Measurements from ENCODE around the gene FBXO21. TPM values are rescaled to one million over a fixed set of nuclear protein-coding genes. Genes with fewer than 3 reads are reported as not detected.
"Not testable (repeated sequence)": the region's sequence is repeated elsewhere in the genome, so short reads cannot be mapped to it uniquely, and the experiment has no call there.

FBXO21 gene
- total RNA-seq, 4 donors from 2014 or later: 76.8 to 133 (median 87.7) TPM

DNA sequence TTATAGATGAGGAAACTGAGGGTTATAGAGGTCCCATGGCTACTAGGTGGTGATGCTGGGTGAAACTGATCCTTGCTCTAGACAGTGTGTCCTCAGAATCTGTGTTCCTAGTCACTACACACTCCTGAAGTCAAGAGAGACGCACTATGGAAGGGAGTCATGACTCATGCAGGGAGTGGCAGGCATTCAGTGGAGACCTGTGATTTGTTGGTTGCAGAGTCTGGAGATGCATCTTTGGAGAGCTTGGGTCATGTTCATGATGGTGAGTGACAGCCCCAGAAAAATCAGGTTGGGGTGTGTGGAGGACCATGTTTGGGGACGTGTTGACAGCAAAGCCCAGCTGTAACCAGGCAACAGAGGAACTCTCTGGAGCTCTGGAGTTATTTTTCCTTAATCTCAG lies 38.0 kb upstream of the FBXO21 start:
- TF ChIP-seq, protein P1, sequence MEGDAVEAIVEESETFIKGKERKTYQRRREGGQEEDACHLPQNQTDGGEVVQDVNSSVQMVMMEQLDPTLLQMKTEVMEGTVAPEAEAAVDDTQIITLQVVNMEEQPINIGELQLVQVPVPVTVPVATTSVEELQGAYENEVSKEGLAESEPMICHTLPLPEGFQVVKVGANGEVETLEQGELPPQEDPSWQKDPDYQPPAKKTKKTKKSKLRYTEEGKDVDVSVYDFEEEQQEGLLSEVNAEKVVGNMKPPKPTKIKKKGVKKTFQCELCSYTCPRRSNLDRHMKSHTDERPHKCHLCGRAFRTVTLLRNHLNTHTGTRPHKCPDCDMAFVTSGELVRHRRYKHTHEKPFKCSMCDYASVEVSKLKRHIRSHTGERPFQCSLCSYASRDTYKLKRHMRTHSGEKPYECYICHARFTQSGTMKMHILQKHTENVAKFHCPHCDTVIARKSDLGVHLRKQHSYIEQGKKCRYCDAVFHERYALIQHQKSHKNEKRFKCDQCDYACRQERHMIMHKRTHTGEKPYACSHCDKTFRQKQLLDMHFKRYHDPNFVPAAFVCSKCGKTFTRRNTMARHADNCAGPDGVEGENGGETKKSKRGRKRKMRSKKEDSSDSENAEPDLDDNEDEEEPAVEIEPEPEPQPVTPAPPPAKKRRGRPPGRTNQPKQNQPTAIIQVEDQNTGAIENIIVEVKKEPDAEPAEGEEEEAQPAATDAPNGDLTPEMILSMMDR (IDR thresholded peaks at IDR 0.05): no peak
- TF ChIP-seq POLR2A (IDR thresholded peaks at IDR 0.05): no peak
- intact Hi-C loops (cut with DNase I; ENCODE audit: low total_unique reads): no loop called here
- WGBS, 2 donors: 29 to 37% methylated on average over 2 of the region's 2 CpGs

DNA sequence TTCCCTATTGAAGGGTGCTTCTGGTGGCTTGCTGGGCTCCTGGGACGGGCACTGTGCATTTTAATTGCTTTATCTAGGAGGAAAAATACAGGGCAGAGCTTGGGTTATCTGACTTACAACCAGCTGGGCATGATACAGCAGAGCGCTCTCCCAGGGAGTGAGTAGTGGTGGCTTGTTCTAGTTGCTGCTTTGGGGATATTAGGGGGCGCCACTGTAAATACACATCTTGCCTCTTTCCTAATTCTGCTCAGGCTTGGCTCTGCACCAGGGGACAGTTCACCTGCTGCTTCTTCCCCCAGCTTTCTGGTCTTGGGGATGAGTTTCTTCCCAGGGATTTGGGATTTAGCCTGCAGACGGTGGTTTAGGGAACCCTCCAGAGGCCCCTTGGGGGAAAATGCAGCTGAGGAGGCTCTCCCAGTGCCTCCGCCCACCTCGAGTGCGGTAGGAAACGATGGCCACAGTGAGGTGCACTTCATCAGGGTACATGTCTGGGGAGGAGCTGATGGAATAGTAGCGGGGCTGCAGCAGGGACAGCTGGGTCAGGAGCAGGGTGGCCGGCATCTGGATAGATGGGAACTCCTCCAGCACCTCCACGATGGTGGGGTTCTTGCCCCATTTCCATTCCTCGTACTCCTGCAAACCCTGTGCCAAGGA lies 36.9 kb upstream of the FBXO21 start:
- WGBS, 2 donors: 60 to 68% methylated on average over 12 of the region's 12 CpGs

More for the DNA sequence above, 38.0 kb upstream of the FBXO21 start:
- H3K4me3 ChIP-seq (ENCODE audit: low read depth, poor library complexity, severe bottlenecking): no peak overlapping the region
- no peak for DNase-seq (ENCODE audit: low spot score in 2 of 2)

DNA sequence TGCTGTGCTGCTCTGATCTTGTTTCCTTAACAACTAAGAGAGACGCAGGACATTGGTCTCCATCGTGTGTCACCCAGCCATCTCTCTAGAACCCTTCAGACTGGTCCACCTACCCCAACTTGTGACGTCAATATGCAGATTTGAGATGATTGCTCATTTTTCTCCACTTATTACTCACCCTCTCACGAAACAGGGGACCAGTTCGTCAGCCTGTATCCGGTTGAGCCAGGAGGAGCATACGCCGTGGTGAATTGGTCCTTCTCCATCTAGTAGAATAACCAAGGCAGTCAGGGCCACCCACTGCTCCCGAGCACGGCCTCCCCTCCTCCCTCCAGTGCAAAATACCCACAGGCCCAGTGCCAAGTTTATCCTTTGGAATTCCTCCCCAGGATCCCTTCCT lies 36.2 kb upstream of the FBXO21 start:
- TF ChIP-seq, protein P1 (IDR thresholded peaks at IDR 0.05): no peak
- no peak for TF ChIP-seq POLR2A (IDR thresholded peaks at IDR 0.05)
- 86 to 88% methylated on average over 10 of the region's 10 CpGs for WGBS, 2 donors
- no peak for DNase-seq (ENCODE audit: low spot score in 2 of 2)
- intact Hi-C loops (cut with DNase I; ENCODE audit: low total_unique reads): no loop called here
- H3K4me3 ChIP-seq (ENCODE audit: low read depth, poor library complexity, severe bottlenecking): no peak overlapping the region

More for the DNA sequence above, 36.9 kb upstream of the FBXO21 start:
- no peak overlapping the region for H3K4me3 ChIP-seq (ENCODE audit: low read depth, poor library complexity, severe bottlenecking)
- no peak for DNase-seq (ENCODE audit: low spot score in 2 of 2)
- TF ChIP-seq, protein P1 (IDR thresholded peaks at IDR 0.05): no peak
- TF ChIP-seq POLR2A (IDR thresholded peaks at IDR 0.05): no peak
- intact Hi-C loops (cut with DNase I; ENCODE audit: low total_unique reads): no loop called here

DNA sequence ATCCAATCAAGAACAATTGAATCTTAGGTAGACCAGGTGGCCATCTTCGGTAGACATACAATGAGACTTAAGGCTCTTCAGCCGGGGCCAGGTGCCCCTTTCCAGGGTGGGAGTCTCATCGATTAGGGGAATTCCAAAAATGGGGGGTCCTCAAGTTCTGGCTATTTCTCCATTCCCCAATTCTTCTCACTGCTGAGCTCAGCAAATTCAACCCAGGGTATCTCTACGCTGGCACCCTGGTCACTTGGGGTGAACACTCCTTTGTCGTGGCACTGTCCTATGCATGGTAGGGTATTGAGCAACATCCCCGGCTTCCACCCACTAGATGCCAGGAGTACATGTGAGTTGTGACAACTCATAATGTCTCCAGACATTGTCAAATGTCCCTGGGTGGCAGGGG lies 34.9 kb upstream of the FBXO21 start:
- intact Hi-C loops (cut with DNase I; ENCODE audit: low total_unique reads): no loop called here
- no peak overlapping the region for H3K4me3 ChIP-seq (ENCODE audit: low read depth, poor library complexity, severe bottlenecking)
- no peak for DNase-seq (ENCODE audit: low spot score in 2 of 2)
- TF ChIP-seq POLR2A (IDR thresholded peaks at IDR 0.05): no peak
- TF ChIP-seq, protein P1 (IDR thresholded peaks at IDR 0.05): no peak
- 85 to 93% methylated on average over 6 of the region's 6 CpGs for WGBS, 2 donors

DNA sequence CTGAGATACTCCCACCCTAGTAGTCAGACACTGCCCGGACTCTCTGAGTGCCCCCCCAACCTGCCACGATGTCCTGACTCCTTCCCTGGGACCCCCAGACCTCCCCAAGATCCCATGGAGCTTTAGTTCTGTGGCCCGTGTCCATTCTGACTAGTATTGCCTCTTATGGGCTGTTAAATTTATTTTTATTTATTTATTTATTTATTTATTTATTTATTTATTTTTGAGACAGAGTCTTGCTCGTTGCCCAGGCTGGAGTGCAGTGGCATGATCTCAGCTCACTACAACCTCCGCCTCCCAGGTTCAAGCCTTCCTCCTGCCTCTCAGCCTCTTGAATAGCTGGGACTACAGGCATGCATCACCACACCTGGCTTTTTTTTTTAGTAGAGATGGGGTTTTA lies 30.7 kb upstream of the FBXO21 start:
- 80 to 82% methylated on average over 5 of the region's 5 CpGs for WGBS, 2 donors
- H3K4me3 ChIP-seq (ENCODE audit: low read depth, poor library complexity, severe bottlenecking); intact Hi-C loops (cut with DNase I; ENCODE audit: low total_unique reads): not testable (repeated sequence)

DNA sequence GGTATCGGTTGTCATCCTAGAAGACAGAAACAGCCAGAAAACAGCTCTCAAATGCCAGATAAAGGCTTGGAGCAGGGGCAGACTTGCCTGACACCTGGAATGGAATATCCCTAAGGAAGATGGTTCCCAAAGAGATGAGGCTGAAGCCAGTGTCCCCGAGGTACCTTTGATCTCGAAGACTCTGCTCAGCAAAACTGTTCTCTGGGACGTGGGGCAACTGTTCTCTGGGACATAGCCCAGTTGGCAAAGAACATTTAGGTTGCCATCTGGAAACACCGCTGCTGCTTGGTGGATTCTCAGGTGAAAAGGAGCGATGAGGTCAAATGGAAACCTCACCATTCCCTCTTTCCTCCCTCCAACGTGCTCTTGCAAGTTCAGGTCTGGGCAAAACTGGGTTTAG lies 27.9 kb upstream of the FBXO21 start:
- TF ChIP-seq, protein P1 (IDR thresholded peaks at IDR 0.05): no peak
- TF ChIP-seq POLR2A (IDR thresholded peaks at IDR 0.05): no peak
- H3K4me3 ChIP-seq (ENCODE audit: low read depth, poor library complexity, severe bottlenecking): no peak overlapping the region
- intact Hi-C loops (cut with DNase I; ENCODE audit: low total_unique reads): no loop called here
- DNase-seq (ENCODE audit: low spot score in 2 of 2): no peak
- WGBS, 2 donors: 72 to 80% methylated on average over 7 of the region's 7 CpGs

More for the DNA sequence above, 30.7 kb upstream of the FBXO21 start:
- DNase-seq (ENCODE audit: low spot score in 2 of 2): not testable (repeated sequence)
